NB4 (cell line): ENCODE measurements around the gene SLC46A1.

ENCODE experiments used
- CTCF ChIP-seq: IDR thresholded peaks from one replicate; pipeline ENCODE4 v1.5.1; 2012; ENCODE audit warnings: low read depth, low read length
- MAX ChIP-seq: IDR thresholded peaks from 2 replicates; pipeline ENCODE4 v1.6.1; 2011; ENCODE audit warnings: low read depth, low read length
- POLR2A ChIP-seq: IDR thresholded peaks from 2 replicates; pipeline ENCODE4 v1.6.1; 2011; ENCODE audit warnings: mild to moderate bottlenecking; ENCODE audit not compliant: insufficient read length; ENCODE audit errors: extremely low read depth

- no peak for TF ChIP-seq CTCF
- TF ChIP-seq MAX, result no peak
- no peak for TF ChIP-seq POLR2A
Observed at GRCh38 chr17:28368915-28369683, 36.9 kb downstream of the SLC46A1 start.
